ENCODE results near the gene LSM14B. TPM values are rescaled to one million over a fixed set of nuclear protein-coding genes. Genes with fewer than 3 reads are reported as not detected.
A peak's percentile ranks its signal among the peaks of the same experiment; 100 is the strongest.

The LSM14B gene
- total RNA-seq, 3 donors from 2014 or later (not counting 1 experiment from before 2014, with no cell fraction given) = 41.1 to 56.2 (median 47.3) TPM

DNA sequence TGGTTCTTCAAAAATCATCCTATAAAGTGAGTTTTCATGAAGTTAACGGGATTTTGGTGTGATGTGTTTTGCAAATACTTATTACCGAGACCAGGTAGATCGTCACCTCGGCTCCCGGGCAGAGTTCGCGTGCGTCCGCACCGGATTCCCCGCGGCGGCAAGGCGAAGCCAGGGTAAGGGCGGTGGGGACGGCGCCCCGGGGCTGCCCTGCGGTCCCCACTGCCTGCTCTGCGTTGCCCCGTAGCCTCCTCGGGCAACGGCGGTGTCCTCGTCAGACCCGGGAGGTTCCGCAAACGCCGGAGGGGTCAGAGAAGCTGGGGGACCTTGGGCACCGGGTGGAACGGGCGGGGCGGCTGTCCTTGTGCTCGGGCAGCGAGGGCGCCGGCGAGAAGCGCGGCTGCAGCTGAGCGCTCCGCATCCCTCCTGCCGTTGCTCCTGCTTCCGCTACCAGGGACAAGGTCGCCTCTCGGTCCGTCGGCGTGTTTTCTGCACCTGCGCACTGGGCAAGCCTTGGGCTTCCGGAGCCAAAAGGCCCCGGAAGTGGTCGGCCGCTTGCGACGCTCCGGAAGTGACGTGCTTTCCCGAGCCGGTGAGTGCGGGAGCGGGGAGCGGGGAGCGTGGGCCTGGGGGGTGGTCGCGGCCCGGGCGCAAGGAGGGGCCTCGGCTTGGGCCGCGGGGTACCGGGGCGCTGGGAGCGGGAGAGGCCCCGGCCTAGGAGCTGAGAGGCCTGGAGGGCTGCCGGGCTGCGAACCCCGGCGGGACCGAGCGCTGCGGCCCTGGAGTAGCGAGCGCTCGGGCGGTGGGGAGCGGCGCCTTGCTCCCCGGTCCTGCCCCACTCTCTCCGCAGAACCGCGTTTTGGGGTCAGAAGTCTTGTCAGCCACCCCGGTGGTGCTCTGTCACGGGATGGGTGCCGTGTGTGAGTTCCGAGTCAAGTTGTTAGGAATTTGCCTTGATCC, 60.5 kb downstream of the LSM14B start, which contains the start of gene MTG2:
TSS of gene MTG2 (plus strand) at position 560 of the 957 bp plus-strand sequence. CDS start 10,393 bp downstream, outside the sequence.
- Histone ChIP-seq H3K27me3 (ENCODE audit: control insufficient read depth, insufficient read depth, low read length) (no peaks in the 10 kb centered on the region), H3K27ac (ENCODE audit: low read length) (peak within 1 kb of the TSS; percentile 82), H3K9me3 (ENCODE audit: control insufficient read depth, insufficient read depth, low read length) (no peaks in the 10 kb centered on the region), H3K36me3 (ENCODE audit: control insufficient read depth, insufficient read depth, low read length) (no peaks in the 10 kb centered on the region), H3K4me3 (ENCODE audit: low read length) (peak within 1 kb of the TSS; percentile 80), H3K4me1 (ENCODE audit: control insufficient read depth, insufficient read depth, low read length) (peaks cover 14% of the 10 kb centered on the region)
- Mint-ChIP-seq H3K36me3 (no peaks in the 10 kb centered on the region), H3K27me3 (ENCODE audit: low read depth in 2 of 2) (no peaks in the 10 kb centered on the region), H3K27ac (peak within 1 kb of the TSS; percentile 90 to 98), H3K4me3 (peak within 1 kb of the TSS; percentile 86), H3K9me3 (no peaks in the 10 kb centered on the region), H3K4me1 (peaks cover 14 to 28% of the 10 kb centered on the region in 2 donors)
- intact Hi-C loops (cut with micrococcal nuclease) = loop anchor here (2.0 kb wide), 2 partner anchors 40 to 56 kb away; partner anchors contain the start of genes OSBPL2, PSMA7 and SS18L1
- ATAC-seq (peak; percentile 92 to 94 (median 92)), DNase-seq (peak; percentile 88 to 99)
- WGBS (ENCODE audit: insufficient coverage) = under 1% methylated on average over 95 of the region's 96 CpGs
- TF ChIP-seq, protein P1, sequence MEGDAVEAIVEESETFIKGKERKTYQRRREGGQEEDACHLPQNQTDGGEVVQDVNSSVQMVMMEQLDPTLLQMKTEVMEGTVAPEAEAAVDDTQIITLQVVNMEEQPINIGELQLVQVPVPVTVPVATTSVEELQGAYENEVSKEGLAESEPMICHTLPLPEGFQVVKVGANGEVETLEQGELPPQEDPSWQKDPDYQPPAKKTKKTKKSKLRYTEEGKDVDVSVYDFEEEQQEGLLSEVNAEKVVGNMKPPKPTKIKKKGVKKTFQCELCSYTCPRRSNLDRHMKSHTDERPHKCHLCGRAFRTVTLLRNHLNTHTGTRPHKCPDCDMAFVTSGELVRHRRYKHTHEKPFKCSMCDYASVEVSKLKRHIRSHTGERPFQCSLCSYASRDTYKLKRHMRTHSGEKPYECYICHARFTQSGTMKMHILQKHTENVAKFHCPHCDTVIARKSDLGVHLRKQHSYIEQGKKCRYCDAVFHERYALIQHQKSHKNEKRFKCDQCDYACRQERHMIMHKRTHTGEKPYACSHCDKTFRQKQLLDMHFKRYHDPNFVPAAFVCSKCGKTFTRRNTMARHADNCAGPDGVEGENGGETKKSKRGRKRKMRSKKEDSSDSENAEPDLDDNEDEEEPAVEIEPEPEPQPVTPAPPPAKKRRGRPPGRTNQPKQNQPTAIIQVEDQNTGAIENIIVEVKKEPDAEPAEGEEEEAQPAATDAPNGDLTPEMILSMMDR (IDR thresholded peaks at IDR 0.05) = no peak

DNA sequence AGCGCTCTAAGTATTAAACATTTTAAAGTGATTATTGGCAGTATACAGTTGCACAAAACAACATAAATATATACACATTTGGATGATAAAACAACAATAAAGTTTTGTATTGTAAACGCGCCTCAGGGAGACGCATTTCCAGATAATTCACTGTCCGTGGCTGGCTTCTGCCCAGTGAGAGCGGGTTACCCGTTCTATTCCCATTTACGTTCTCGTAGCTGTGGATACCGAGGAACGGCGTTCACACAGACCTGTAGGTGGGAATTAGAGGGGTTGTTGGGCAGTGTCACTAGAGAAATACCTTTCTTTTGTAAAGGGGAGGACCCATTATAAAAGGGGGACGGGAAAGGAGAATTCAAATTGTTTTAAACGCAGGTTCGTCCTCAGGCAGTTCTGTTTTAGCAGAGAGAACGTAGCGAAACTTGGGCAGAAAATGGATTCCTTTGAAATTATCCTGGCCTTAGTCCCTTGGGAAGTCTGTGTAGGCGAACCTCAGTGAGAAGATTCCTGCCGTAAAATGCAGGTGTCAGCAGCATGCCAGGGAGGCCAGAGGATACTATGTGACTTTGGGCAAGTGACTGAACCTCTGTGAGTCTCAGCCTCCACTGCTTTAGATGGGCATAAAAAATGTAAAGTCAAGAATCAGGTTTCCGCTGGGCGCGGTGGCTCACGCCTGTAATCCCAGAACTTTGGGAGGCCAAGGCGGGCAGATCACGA, 61.3 kb downstream of the LSM14B start:
- no peaks in the 10 kb centered on the region for H3K9me3 ChIP-seq (ENCODE audit: control insufficient read depth, insufficient read depth, low read length)
- peak overlapping the region; percentile 80 for H3K4me3 ChIP-seq (ENCODE audit: low read length)
- H3K27ac Mint-ChIP-seq = peak overlapping the region; percentile 90 to 98
- DNase-seq = no peak
- TF ChIP-seq, protein P1 (IDR thresholded peaks at IDR 0.05) = no peak
- no peaks in the 10 kb centered on the region for H3K27me3 ChIP-seq (ENCODE audit: control insufficient read depth, insufficient read depth, low read length)
- intact Hi-C loops (cut with micrococcal nuclease) = loop anchor here (2.0 kb wide), 2 partner anchors 41 to 55 kb away; partner anchors contain the start of genes OSBPL2, PSMA7 and SS18L1
- H3K36me3 ChIP-seq (ENCODE audit: control insufficient read depth, insufficient read depth, low read length) = no peaks in the 10 kb centered on the region
- no peak for ATAC-seq
- peak overlapping the region; percentile 82 for H3K27ac ChIP-seq (ENCODE audit: low read length)
- peak overlapping the region; percentile 86 for H3K4me3 Mint-ChIP-seq
- peaks cover 14 to 28% of the 10 kb centered on the region in 2 donors for H3K4me1 Mint-ChIP-seq
- 33% methylated on average over 24 of the region's 25 CpGs for WGBS (ENCODE audit: insufficient coverage)
- H3K9me3 Mint-ChIP-seq = no peaks in the 10 kb centered on the region
- peaks cover 14% of the 10 kb centered on the region for H3K4me1 ChIP-seq (ENCODE audit: control insufficient read depth, insufficient read depth, low read length)
- H3K36me3 Mint-ChIP-seq = no peaks in the 10 kb centered on the region
- H3K27me3 Mint-ChIP-seq (ENCODE audit: low read depth in 2 of 2) = no peaks in the 10 kb centered on the region

Other genes with a start within 250 kb of the LSM14B start
- gene TAF4, start 56.6 kb upstream of the LSM14B start, total RNA-seq = 10 to 100 TPM; 30.0 to 35.1 (median 30.3) TPM
- gene PSMA7, start 20.9 kb downstream of the LSM14B start, total RNA-seq = 100 to 1,000 TPM; 154 to 177 (median 168) TPM
- 10 to 100 TPM; 19.1 to 26.0 (median 23.7) TPM for gene SS18L1, start 21.3 kb downstream of the LSM14B start, total RNA-seq
- 10 to 100 TPM; 16.8 to 25.8 (median 25.3) TPM for gene MTG2, start 60.6 kb downstream of the LSM14B start, total RNA-seq
- not detected for gene HRH3, start 97.8 kb downstream of the LSM14B start, total RNA-seq
- 100 to 1,000 TPM in 2 of 3 donors, 10 to 100 TPM in 1; 77.9 to 112 (median 104) TPM for gene OSBPL2, start 116.0 kb downstream of the LSM14B start, total RNA-seq
- gene ADRM1, start 180.5 kb downstream of the LSM14B start, total RNA-seq = 10 to 100 TPM; 81.4 to 88.4 (median 84.6) TPM
- gene LAMA5, start 244.8 kb downstream of the LSM14B start, total RNA-seq = 1 to 10 TPM; 1.0 to 4.3 (median 1.4) TPM